Tibial nerve (tissue), 4 donors: ENCODE measurements around the gene EHD2.

ENCODE experiments used
- CTCF ChIP-seq, 5 experiments: fragments of 200-600 bp in 3 of 5; fragments of 450-650 bp in 2 of 5; sonication (generic) in 3 of 5; IDR thresholded peaks; one replicate each; pipeline ENCODE4 v1.5.1; 2016 to 2019; ENCODE audit warnings: antibody characterized with exemption in 5 of 5, mild to moderate bottlenecking in 3 of 5, moderate library complexity in 2 of 5
- EP300 ChIP-seq, 2 donors: sonication (generic); formaldehyde crosslinking; IDR thresholded peaks; one replicate each; pipeline ENCODE4 v1.6.1; 2017; ENCODE audit warnings: antibody characterized with exemption in 2 of 2, mild to moderate bottlenecking in 1 of 2
- POLR2A ChIP-seq, 2 donors: fragments of 450-650 bp; IDR thresholded peaks; one replicate each; pipeline ENCODE4 v1.6.1; 2017; ENCODE audit warnings: antibody characterized with exemption in 2 of 2, mild to moderate bottlenecking in 2 of 2, moderate library complexity in 2 of 2

GRCh38 chr19:47670736-47671135 lies 42.5 kb upstream of the EHD2 start:
- no peak for TF ChIP-seq CTCF (IDR thresholded peaks at IDR 0.05)
- no peak for TF ChIP-seq POLR2A (IDR thresholded peaks at IDR 0.05)
- no peak for TF ChIP-seq EP300 (IDR thresholded peaks at IDR 0.05)
